ENCODE results near the gene RBBP8. TPM values are rescaled to one million over a fixed set of nuclear protein-coding genes. Genes with fewer than 3 reads are reported as not detected.

Gene RBBP8
- total RNA-seq, 1 experiment from 2014 or later, result 65.2 TPM

GRCh38 chr18:23059541-23060465 is 126.7 kb downstream of the RBBP8 start:
- no peaks in the 10 kb centered on the region for H3K4me1 ChIP-seq (ENCODE audit: insufficient read depth, low read length)
- no peaks in the 10 kb centered on the region for H3K23me2 ChIP-seq (ENCODE audit: insufficient read length, low read depth, low read length, poor library complexity, severe bottlenecking)
- no peak overlapping the region for H2BK120ac ChIP-seq (ENCODE audit: low read depth, low read length, poor library complexity, severe bottlenecking)
- H2AK5ac ChIP-seq (ENCODE audit: insufficient read length, low read length), result no peak overlapping the region
- H3K9ac ChIP-seq (ENCODE audit: extremely low read depth, insufficient read length, low read length), result no peak overlapping the region
- no CpG with 5 or more reads among the region's 9 CpGs for WGBS (ENCODE audit: extremely low coverage, insufficient read length, low lambda C conversion rate)
- H3K4ac ChIP-seq (ENCODE audit: low read depth, low read length), result no peak overlapping the region
- no peak overlapping the region for H2BK12ac ChIP-seq (ENCODE audit: insufficient read length, low read depth, low read length)
- no peaks in the 10 kb centered on the region for H3K9me3 ChIP-seq (ENCODE audit: control insufficient read depth, low read depth, low read length)
- Mint-ChIP-seq H3K27ac (no peak overlapping the region), H3K36me3 (ENCODE audit: insufficient read depth in 1 of 3, low read depth in 3 of 3) (peaks cover 3 to 8% (median 5%) of the 10 kb centered on the region in 3 experiments), H3K4me3 (no peak overlapping the region), H3K9me3 (peaks cover 10% of the 10 kb centered on the region in 2 experiments), H3K4me1 (no peaks in the 10 kb centered on the region), H3K27me3 (ENCODE audit: low read depth) (no peaks in the 10 kb centered on the region; the same call in 1 of the 2 replicates)
- no peak overlapping the region for H4K5ac ChIP-seq (ENCODE audit: insufficient read length, low read depth, low read length)
- H3K27me3 ChIP-seq (ENCODE audit: insufficient read depth, low read length), result no peaks in the 10 kb centered on the region
- TF ChIP-seq CTCF (conservative IDR thresholded peaks at IDR 0.05), result peak; percentile 23; the same call in 2 of the 3 replicates
- H2AFZ ChIP-seq (ENCODE audit: low read length), result no peak overlapping the region
- H2BK20ac ChIP-seq (ENCODE audit: low read depth, low read length, poor library complexity, severe bottlenecking), result no peak overlapping the region
- no peak overlapping the region for H4K91ac ChIP-seq (ENCODE audit: insufficient read length, low read depth, low read length)
- no peak overlapping the region for H3T11ph ChIP-seq (ENCODE audit: low read length)
- no peaks in the 10 kb centered on the region for H3K79me1 ChIP-seq (ENCODE audit: insufficient read depth, low read depth, low read length, poor library complexity, severe bottlenecking)
- H3K14ac ChIP-seq (ENCODE audit: insufficient read depth, low read length), result no peak overlapping the region
- H2BK15ac ChIP-seq (ENCODE audit: low read depth, low read length), result no peak overlapping the region
- H3K18ac ChIP-seq (ENCODE audit: insufficient read length, low read depth, low read length), result no peak overlapping the region
- H3K23ac ChIP-seq (ENCODE audit: insufficient read length, low read depth, low read length), result no peak overlapping the region
- no peaks in the 10 kb centered on the region for H4K20me1 ChIP-seq (ENCODE audit: control insufficient read depth, insufficient read depth, insufficient read length)
- H4K8ac ChIP-seq (replicated peaks; ENCODE audit: insufficient read length, low read depth, low read length), result no peak overlapping the region
- no peak overlapping the region for H2BK5ac ChIP-seq (ENCODE audit: insufficient read length, low read length)
- DNase-seq, result no peak
- no peak overlapping the region for H3K27ac ChIP-seq (ENCODE audit: insufficient read length, low read depth, low read length)
- no peak overlapping the region for H3K4me2 ChIP-seq (ENCODE audit: insufficient read depth, insufficient read length, low read length)
- no peaks in the 10 kb centered on the region for H3K79me2 ChIP-seq (ENCODE audit: insufficient read depth, low read length)
- no peak overlapping the region for H3K56ac ChIP-seq (ENCODE audit: insufficient read length, low read depth, low read length)

All from H9 (cell line).